ENCODE measurements around the gene CCN6. TPM values are rescaled to one million over a fixed set of nuclear protein-coding genes. Genes with fewer than 3 reads are reported as not detected.
"Not testable (repeated sequence)": the region's sequence is repeated elsewhere in the genome, so short reads cannot be mapped to it uniquely, and the experiment has no call there.

The CCN6 gene
- polyA plus RNA-seq, 3 donors, result 2.9 to 3.8 (median 3.5) TPM

DNA sequence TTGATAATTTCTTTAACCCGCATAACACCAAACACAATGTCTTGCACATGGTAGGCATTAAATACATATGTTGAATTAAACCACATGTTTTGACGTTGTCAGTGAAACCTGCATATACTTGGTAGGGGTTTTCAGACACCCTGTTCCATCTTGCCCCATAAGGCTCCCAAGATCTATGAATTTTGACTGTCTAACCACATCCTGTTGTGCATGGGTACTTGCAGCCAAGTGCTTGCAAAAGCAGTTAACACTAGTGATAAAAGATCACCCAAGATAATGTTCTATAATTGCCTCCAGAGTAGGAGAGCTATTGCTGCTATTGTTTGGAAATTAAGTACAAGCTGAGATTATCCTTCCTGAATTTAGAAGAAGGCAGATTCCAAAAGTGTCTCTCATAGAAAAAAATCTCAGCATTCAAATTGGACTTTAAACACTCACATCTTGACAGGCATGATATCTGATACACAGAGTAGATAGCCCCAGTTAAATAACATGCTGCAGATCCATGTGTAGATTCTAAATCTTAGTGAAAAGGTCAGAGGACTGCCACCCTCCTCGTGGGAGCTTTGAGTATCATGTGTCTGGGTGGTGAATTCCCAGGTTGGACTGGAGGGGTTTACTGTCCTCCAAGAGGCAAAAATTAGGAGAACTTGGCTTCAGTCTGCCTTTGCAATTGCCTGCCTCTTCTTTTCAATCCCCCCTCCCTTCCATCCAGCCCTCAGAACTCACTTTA, 25.8 kb upstream of the CCN6 start:
- DNase-seq, result no peak

DNA sequence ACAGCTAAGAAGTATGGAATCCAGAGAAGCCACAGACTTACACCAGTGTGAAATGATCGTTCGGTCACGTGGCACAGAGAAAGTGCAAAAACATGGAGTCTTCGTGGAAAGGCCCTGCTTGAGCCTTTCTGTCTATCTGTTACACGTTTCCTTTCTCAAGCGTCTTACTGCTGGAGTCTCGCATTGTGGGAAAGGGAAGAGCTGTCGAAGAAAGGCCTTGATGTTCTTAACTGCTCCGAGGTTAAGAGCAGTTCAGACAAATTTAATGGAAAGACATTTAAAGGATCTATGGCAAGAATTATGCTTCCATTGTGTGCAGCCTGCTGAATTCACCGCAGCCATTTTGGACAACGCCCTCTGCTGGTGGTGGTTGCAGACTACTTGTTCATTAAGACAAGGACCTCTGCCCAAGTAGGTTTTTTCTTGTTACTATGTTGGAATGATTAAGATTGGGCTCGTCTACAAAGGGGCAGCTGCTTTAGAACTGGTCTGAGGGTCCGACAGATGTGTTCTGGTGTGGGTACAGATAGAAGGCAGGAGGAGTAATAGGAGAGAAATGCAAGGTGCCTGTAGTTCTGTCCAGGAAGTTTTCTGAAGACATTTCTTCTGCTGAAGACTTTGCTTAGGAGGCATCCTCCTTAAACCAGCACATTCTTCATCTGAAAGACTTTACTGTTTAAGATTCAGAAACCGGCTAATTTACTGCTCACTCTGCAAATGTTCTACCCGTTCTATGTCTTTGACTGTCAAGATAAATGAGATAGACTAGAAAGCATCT, 24.7 kb upstream of the CCN6 start:
- DNase-seq, result no peak

DNA sequence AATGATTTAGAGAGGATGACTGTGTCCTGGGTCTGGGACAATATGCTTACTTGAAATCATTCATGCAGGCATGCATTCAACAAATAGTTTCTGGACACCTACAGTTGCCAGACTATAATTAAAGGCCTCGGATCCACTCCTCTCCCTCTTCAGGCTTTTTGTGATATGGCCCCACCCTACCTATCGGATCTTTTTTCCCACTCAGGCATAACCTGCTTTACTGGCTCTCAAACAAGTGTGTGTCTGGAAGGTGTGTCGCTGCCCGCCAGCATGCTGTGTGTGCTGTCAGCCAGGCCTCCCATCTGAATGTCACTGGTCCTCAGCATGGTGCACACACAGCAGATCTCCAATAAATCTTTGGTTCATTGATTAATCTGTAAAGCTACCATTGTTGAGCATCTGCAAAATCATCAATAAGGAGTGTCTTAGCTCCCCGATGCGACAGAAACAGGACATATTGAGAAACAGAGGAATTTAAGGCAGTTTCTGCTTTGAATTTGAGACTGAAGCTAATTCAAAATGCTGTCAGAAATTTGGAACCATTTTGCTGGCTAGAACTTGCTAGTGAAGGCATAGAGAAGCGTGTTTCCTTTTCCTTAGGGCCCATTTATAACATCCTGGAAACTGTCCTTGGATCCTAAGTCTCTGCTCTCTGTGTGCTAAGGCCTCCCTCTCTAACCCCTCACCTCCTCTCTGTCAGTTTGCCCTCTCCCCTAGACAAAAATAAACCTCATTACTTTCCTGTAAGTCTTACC, 23.5 kb upstream of the CCN6 start:
- DNase-seq, result no peak

DNA sequence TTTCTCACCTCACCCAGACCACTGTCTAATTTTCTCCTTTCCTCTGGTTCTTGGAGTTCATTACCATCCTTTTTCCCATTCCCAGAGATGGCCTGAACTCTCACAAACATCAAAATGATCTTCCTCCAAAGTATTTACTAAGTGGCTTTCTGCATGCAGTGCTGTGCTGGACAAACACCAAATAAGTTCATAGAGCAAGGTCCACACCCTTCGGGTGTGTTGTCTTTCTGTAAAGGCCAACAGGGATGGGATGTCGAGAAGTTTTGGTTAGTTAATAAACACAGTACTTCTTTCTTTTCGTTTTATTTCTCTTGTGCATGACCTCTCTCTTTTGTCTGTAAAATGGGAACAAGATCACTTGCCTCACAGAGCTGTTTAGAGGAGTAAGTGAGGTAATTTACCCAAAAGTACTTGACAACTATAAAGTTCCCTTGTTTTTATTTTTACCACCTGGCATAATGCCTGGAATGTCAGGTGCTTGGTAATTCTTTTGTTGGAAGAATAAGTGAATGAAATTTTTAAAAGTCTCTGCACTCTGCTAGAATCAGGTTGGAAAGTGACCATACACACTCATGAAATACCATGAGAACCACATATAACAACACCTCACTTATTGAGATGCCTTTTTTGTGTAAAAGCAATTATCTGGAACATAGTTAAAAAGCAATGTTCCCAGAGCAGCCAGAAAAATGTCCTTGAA, 22.8 kb upstream of the CCN6 start:
- no peak for DNase-seq

DNA sequence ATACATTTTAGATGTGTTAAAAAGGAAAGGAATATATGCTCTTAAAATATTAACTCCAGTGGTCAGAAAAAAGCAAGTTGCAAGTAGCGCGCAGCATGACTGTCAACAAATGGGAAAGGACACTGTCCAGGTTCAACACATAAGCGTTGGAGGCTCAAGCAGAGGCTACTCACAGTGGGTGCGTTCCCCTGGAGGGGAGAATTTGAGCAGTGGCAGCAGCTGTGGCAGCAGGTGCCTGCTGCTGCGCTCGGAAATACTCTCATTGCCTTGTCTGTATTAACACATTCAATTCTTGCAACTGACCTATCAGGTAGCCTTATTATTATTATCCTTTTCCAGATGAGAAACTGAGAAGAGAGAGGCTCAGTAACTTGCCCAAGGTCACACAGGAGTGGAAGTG, 21.9 kb upstream of the CCN6 start:
- no peak for DNase-seq

DNA sequence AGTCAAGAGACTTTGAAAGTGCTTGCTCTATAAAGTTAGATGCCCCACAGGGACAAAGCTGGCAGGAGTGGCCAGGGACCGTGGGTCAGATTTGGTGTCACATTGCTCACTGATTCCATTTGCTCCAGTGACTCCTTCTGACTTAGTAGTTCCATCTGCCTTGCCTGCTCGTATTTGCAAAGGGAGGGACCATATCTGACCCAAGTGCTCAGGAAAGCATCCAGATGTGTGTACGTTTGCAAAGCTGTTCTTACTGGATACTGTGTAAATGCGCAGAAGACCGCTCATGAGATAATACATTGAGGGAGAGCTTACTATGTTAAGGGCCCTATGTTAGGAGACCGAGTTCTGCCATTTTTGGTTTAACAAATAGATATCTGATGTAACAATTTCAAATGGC, 21.2 kb upstream of the CCN6 start:
- no peak for DNase-seq

DNA sequence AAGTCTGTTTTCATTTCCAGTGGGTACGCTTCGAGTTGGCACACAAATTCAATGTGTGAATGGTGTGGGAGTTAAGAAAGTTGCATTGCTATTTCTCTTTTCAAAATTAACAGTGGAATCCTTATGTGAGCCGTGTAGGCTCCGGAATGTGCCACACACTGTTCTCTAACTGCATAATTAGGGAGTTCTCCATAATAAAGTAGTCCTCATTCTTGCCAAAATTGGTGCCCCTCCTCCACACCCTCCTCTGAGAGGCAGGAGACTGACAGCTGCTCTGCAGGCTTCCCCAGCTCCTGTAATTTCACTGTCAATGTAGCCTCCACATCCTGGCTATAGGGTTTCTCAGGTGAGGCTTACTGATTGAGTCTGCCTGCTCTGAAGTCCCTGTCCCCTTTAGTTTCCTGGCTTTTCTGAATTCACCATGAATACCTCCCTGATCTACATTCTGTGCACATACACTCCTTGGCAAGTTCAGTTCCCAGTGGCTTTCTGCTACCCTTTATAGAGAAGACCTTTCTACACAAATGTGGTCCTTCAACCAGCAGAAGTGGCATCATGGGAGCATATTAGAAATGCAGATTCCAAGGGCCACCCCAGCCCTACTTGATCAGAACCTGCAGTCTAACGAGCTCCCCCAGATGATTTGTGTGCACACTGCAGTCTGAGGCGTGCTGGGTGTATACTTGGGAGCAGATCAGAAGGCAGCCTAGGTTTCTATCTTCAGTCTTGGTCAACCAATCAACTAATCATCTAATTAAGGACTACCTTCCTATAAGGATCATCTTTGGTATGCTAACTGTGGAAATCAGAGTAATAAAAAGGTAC, 19.9 kb upstream of the CCN6 start:
- DNase-seq, result no peak

DNA sequence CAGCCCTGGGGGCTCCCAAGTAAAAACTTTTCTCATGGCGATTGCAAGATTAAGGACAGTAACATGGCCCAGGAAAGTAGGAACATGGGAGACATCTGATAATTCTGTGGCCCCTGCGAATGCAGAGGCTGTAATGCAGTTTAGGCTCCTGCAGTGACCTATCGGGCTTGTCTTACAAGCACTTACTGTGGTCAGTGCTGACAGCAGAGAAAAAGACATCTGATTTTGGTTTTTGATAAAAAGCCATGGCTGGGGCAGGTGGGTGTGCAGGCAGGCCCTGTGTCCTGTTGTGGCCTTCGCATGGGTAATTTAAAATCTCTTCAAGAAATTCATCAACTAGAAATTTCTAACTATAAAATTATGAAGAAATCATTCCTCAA, 19.3 kb upstream of the CCN6 start:
- no peak for DNase-seq

DNA sequence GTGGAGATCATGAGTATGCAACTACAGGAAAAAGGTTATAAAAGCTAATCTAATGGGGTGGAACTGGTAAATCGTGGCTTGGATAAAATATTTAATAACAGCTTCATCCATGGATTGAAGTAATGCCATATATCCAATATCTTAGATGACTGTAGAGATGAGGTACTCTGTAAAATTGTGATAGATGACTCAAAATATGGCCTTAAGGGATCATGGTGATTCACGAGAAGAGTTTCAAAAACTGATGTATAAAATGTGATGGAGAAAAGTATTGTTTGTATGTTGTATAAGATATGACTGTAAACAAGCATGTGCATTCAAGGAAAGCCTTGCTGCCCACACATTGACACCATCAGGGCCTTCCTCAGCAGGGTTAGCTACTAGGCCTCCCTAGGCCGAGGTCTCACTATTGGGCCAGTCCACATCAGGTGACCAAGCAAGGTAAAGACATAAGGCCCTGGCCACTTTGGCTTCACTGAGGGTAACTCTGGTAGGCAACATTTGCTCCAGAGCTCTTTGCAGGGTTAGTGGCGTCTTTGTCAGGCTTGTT, 17.7 kb upstream of the CCN6 start:
- no peak for DNase-seq

DNA sequence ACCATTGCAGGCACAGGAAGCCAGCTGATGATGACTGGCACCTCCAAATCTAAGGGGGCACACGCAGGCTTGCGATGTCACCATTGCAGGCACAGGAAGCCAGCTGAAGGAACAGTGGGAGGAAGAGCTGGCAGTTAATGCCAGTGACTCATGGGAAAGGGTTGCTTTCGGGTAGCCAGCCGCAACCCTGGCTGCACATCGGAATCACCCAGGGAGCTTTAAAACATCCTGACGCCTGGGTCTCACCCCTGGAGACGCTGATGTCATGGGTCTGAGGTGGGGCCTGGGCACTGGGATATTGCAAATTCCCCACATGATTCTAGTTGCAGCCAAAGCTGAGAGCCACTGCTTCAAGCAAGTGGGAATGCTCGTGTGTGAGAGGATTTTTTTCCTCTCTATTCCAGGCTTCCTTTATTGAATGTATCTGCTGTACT, 16.1 kb upstream of the CCN6 start:
- no peak for DNase-seq

DNA sequence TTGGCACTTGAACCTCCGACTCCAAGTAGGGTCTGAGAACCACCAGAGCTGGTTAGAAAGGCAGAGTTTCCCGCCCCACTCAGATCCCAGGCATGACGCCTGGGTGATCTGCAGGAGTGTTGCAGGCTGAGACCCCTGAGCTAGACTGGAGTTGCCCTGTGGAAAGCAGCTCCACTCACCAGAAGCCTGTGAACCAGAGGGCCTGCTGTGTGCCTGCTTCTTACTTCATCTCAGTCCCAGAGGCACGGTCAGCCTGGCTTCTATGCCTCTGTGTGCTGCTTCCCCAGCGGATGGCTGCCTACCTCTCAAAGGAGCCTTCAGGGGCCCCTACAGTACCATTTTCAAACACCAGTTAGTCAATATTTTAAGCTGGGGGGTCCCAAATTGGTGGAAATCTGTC, 15.6 kb upstream of the CCN6 start:
- DNase-seq, result no peak

DNA sequence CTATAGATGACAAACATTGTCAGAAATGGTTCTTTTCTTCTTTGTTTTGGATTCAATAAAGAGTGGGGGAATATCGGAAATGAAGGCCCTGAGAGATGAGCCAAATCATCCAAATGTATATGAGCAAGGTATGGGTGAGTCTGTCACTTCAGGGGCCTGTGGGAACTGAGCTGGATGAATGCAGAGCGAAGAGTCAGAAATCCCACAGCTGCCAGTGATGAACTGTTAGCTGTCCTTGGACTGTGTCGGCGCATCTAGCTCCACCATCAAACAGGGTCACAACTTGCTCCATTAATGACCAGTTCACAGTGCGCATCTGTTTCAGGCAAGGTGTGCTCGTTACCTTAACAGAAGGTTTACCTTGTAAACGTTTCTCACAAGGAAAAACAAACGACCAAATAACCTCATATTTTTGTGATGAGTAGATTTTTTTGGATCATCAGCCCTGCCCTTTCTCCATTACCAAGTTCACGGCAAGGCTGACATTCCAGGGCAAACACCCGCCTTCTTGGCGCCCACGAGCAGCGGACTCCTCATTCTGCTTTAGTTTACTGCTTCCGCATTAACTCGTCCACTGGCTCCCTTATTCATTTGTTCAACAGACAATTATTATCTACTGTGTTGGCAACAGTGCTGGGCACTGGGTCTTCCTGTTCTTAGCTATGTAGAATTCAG, 15.0 kb upstream of the CCN6 start:
- DNase-seq, result no peak

DNA sequence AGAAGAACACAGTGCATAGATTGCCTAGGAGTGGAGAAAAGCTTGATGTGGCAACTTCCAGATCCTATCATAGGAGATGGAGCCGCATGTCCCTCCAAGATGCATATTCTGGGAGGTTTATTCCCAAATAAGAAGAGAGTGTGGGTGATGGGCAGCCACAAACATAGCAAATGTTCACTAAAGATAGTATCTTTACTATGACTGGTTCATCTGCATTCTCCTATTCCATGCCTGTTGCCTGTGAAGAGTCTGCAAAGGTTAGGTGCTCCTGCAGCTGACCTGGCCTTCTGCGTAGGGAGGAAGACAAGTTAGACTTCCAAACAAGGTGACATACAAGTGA, 14.5 kb upstream of the CCN6 start:
- DNase-seq, result no peak

DNA sequence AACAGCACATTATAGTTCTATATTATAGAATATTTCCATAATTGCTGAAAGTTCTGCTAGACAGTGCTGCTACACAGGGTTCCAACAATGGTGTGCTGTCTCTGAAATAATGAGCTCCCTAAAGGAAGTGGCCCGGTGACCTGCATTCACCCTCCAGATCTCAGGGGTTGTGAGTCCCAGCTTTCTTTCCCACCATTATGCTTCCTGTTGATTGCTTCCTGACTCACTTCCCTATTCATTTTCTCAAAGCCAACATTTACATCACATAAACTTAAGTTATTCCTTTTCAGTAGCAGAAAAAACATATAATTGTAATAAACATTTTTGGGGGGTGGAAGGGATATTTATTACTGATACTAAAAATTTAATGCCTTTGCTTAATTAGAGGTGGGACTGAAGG, 12.9 kb upstream of the CCN6 start:
- DNase-seq, result no peak

DNA sequence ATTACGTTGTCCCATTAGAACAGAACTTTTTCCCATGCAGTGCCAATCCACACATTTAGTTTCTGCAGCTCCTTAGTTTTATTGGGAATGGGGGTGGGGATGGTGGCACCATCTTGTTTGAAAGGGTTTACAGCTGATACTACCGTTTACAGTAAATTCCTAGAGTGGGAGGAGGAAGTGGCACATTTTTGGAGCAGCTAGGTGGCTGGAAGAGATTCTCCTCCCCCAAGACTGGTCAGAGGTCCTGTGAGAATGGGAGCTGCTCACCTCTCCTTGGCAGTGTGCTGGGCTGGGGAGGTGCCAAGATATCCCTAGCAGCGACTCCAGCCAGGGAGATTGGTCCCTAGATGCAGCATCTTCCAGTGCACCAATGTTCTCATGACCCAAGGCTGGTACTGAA, 12.4 kb upstream of the CCN6 start:
- no peak for DNase-seq

DNA sequence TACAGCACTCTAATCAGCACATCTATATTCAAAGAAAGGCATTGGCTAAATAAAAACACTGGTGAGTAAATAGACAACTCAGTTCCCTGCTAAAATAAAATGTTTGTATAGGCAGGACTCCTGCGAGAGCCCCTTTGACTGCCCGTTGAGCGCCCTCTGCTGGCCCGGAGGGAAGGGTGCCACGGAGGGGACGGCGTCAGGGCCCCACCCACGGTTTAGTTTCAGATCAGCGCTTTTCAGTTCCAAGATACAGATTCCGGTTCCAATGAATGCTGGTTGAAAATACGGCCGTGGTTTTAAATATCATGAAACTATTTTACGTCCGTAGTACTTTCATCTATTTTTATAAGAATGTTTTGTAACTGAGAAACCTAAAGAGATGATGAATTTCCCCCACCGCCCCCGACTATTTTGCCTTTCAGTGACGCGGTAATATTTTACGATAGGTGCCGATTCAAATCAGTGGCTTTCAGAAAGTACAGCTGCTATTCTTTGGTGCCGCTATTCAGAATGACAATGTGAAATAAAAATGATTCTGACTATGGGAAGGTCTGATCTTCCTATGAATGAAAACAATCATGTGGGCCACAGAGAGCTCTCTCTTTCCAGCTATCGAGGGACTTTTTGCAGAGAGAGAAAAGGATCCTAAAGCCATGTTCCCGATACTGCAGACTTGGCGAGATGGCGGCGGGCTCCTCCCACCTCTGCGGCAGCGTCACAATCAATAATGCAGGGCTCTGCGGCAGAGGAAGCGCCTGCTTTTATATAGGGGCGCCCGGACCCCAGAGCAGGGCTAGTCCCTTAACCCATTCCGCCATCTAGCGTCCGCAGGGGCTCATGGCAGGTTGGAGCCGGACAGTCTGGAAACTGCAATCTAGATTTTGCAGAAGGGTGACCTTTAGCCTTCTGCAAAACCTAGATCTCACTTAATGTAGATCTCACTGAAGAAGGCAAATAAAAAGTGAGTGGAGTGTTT, 10.6 kb upstream of the CCN6 start:
- peak; percentile 93 for DNase-seq

DNA sequence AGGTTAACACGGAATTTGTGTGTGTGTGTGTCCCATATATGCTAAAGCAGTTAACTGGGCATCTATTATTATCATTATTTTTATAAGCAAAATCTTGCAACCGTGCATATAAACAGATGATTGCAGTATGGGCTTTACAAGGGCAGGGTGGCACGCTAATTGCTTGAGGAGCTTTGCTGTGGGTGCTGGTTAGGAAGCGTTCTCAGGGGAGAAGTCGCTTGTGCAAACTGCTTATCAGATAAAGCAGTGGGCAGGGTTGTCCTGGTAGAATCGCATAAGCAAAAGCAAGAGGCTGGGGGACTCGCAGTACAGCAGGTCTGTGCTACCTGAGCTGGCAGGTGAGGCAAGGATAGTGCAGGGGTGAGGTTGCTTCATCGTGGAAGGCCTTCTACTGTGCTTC, 9.7 kb upstream of the CCN6 start:
- DNase-seq, result no peak

DNA sequence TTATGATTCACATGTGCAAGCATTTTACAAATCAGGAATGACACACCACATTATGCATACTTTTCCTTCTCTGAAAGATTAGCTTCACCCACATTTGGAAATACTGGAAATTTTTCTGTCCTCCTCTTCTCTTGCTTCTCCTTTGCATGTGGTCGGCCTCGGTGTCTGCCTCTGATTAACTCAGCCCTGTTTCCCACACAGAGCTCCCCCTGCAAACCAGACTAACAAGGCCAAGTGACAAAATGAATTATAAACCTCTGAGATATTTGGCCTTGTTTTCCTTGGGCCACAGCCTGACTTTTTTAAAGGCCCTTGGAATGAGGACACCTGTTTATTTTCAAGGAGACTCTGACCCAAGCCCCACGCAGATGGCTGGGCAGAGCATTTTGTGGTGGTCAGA, 9.0 kb upstream of the CCN6 start:
- DNase-seq, result no peak

DNA sequence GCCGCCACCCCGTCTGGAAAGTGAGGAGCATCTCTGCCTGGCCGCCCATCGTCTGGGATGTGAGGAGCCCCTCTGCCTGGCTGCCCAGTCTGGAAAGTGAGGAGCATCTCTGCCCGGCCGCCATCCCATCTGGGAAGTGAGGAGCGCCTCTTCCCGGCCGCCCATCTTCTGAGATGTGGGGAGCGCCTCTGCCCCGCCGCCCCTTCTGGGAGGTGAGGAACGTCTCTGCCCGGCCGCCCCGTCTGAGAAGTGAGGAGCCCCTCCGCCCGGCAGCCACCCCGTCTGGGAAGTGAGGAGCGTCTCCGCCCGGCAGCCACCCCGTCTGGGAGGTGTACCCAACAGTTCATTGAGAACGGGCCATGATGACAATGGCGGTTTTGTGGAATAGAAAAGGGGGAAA, 6.4 kb upstream of the CCN6 start:
- DNase-seq, result not testable (repeated sequence)
